Mucosa of descending colon (tissue), 3 donors: ENCODE data around the gene HDAC4. TPM values are rescaled to one million over a fixed set of nuclear protein-coding genes. Genes with fewer than 3 reads are reported as not detected.

ENCODE experiments used
- ATAC-seq: fragments of 200-7000 bp; cut with Tn5 transposase; one replicate; pipeline ENCODE4 v1.9.1; 2020; ENCODE audit warnings: mild to moderate bottlenecking, moderate library complexity
- DNase-seq, 3 donors: peaks; one replicate each; pipeline ENCODE4 v3.0.0-alpha.2; 2020
- H3K36me3 ChIP-seq: fragments of 200-600 bp; one replicate; pipeline ENCODE4 v1.8.0; 2021; ENCODE audit warnings: low read depth, mild to moderate bottlenecking
- H3K4me1 ChIP-seq: fragments of 200-600 bp; one replicate; pipeline ENCODE4 v1.8.0; 2021; ENCODE audit warnings: low read depth, mild to moderate bottlenecking
- H3K4me3 ChIP-seq: fragments of 200-600 bp; one replicate; pipeline ENCODE4 v1.8.0; 2021; ENCODE audit warnings: mild to moderate bottlenecking
- H3K9me3 ChIP-seq: fragments of 200-600 bp; one replicate; pipeline ENCODE4 v1.8.0; 2021; ENCODE audit warnings: mild to moderate bottlenecking
- CTCF ChIP-seq: fragments of 200-600 bp; IDR thresholded peaks from one replicate; pipeline ENCODE4 v1.8.0; 2022; ENCODE audit warnings: antibody characterized with exemption, mild to moderate bottlenecking
- intact Hi-C, 2 donors: fragments of 100-400 bp; cut with DNase I in 1 of 2; cut with micrococcal nuclease in 1 of 2; formaldehyde crosslinking; loops; one replicate each; pipeline versions ENCODE4 v1.11.0 to v1.11.1; 2022; cut with DNase I, micrococcal nuclease
- total RNA-seq, 3 donors: library from RNA; stranded (reverse); fragmentation: NEBNext Ultra II Directional in 2 of 3; extraction: Animal tissue kit (Norgen Biotek cat#: 25700) in 2 of 3; gene quantifications; one replicate each; pipeline versions ENCODE4 v1.2.1 to v1.2.4, GENCODE V29; 2021 to 2023
- donor health status: DM: no; HTN: no; CAD: no; lungs with moderate emphysema.
- donor health status: DM: no; HTN: no; CAD: no.
- donor health status: DM: no; HTN: yes; CAD: no.

HDAC4 gene
- total RNA-seq, 3 donors from 2014 or later: 41.4 to 147 (median 44.0) TPM

- Histone ChIP-seq H3K4me1 (peaks cover 13% of the 10 kb centered on the region), H3K9me3 (no peaks in the 10 kb centered on the region), H3K4me3 (no peak overlapping the region), H3K36me3 (no peaks in the 10 kb centered on the region)
- intact Hi-C loops: no loop called here
- ATAC-seq (no peak), DNase-seq (no peak)
- no peak for TF ChIP-seq CTCF
These were observed 61.6 kb downstream of the HDAC4 start for GRCh38 chr2:239339241-239339640.

- Histone ChIP-seq H3K4me1 (peaks cover 13% of the 10 kb centered on the region), H3K9me3 (no peaks in the 10 kb centered on the region), H3K36me3 (no peaks in the 10 kb centered on the region), H3K4me3 (no peak overlapping the region)
- intact Hi-C loops: no loop called here
- DNase-seq (peak in 1 of 3 donors; percentile 61), ATAC-seq (peak; percentile 87)
- TF ChIP-seq CTCF: no peak
These were observed 62.8 kb downstream of the HDAC4 start for GRCh38 chr2:239337877-239338484.

GRCh38 chr2:239337122-239337876, 63.5 kb downstream of the HDAC4 start:
- ATAC-seq (no peak), DNase-seq (no peak)
- Histone ChIP-seq H3K4me3 (no peak overlapping the region), H3K9me3 (no peaks in the 10 kb centered on the region), H3K4me1 (peaks cover 13% of the 10 kb centered on the region), H3K36me3 (no peaks in the 10 kb centered on the region)
- no peak for TF ChIP-seq CTCF
- intact Hi-C loops: no loop called here

- Histone ChIP-seq H3K36me3 (no peaks in the 10 kb centered on the region), H3K9me3 (no peaks in the 10 kb centered on the region), H3K4me1 (peaks cover 15% of the 10 kb centered on the region), H3K4me3 (no peak overlapping the region)
- TF ChIP-seq CTCF: no peak
- ATAC-seq: no peak
- intact Hi-C loops: no loop called here
- no peak for DNase-seq
These were observed 69.3 kb downstream of the HDAC4 start for GRCh38 chr2:239331560-239331959.

- no peak for ATAC-seq
- Histone ChIP-seq H3K9me3 (no peaks in the 10 kb centered on the region), H3K4me3 (no peak overlapping the region), H3K4me1 (peaks cover 15% of the 10 kb centered on the region), H3K36me3 (no peaks in the 10 kb centered on the region)
- no peak for DNase-seq
- intact Hi-C loops: no loop called here
- TF ChIP-seq CTCF: no peak
These were observed 70.0 kb downstream of the HDAC4 start for GRCh38 chr2:239330836-239331235.
